Tibial nerve (tissue), 4 donors: ENCODE results near the gene FAM229B.

Source experiments
- EP300 ChIP-seq, 2 donors: sonication (generic); formaldehyde crosslinking; IDR thresholded peaks; one replicate each; pipeline ENCODE4 v1.6.1; 2017; ENCODE audit warnings: antibody characterized with exemption in 2 of 2, mild to moderate bottlenecking in 1 of 2
- POLR2A ChIP-seq, 2 donors: fragments of 450-650 bp; IDR thresholded peaks; one replicate each; pipeline ENCODE4 v1.6.1; 2017; ENCODE audit warnings: antibody characterized with exemption in 2 of 2, mild to moderate bottlenecking in 2 of 2, moderate library complexity in 2 of 2
- TF ChIP-seq, protein P1 (sequence below), 5 experiments: fragments of 200-600 bp in 3 of 5; fragments of 450-650 bp in 2 of 5; sonication (generic) in 3 of 5; IDR thresholded peaks; one replicate each; pipeline ENCODE4 v1.5.1; 2016 to 2019; ENCODE audit warnings: antibody characterized with exemption in 5 of 5, mild to moderate bottlenecking in 3 of 5, moderate library complexity in 2 of 5

DNA sequence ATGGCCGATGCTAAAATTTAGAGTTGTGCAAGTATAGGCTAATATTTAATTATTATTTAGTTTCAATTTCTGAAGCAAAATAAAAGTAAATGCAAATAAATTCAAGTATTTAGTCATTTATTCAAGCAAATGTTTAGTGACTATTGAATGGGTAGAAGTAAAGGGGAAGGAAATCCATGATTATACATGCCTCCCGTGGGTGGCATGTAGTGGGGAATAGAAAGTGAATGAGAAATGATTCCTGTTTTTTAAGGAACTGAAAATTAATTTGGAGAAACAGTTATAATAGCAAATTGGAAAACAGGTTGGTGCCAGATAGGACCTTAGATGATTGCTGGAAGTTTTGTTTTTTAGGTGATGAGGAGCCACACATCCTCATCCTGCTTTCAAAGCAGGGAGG, 35.4 kb downstream of the FAM229B start:
- TF ChIP-seq, protein P1, sequence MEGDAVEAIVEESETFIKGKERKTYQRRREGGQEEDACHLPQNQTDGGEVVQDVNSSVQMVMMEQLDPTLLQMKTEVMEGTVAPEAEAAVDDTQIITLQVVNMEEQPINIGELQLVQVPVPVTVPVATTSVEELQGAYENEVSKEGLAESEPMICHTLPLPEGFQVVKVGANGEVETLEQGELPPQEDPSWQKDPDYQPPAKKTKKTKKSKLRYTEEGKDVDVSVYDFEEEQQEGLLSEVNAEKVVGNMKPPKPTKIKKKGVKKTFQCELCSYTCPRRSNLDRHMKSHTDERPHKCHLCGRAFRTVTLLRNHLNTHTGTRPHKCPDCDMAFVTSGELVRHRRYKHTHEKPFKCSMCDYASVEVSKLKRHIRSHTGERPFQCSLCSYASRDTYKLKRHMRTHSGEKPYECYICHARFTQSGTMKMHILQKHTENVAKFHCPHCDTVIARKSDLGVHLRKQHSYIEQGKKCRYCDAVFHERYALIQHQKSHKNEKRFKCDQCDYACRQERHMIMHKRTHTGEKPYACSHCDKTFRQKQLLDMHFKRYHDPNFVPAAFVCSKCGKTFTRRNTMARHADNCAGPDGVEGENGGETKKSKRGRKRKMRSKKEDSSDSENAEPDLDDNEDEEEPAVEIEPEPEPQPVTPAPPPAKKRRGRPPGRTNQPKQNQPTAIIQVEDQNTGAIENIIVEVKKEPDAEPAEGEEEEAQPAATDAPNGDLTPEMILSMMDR (IDR thresholded peaks at IDR 0.05) = no peak
- no peak for TF ChIP-seq EP300 (IDR thresholded peaks at IDR 0.05)
- TF ChIP-seq POLR2A (IDR thresholded peaks at IDR 0.05) = no peak
